GM23248 (cell line): ENCODE measurements around the gene SUB1. TPM values are rescaled to one million over a fixed set of nuclear protein-coding genes. Genes with fewer than 3 reads are reported as not detected.
A peak's percentile ranks its signal among the peaks of the same experiment; 100 is the strongest.

Experiments used
- DNase-seq: peaks from one replicate; pipeline ENCODE4 v3.0.0-alpha.2; 2015
- H2AFZ ChIP-seq: fragments of 200-600 bp; sonication (generic); 2 replicates; pipeline ENCODE4 v1.6.1; 2016; ENCODE audit warnings: antibody characterized with exemption
- H3F3A ChIP-seq: fragments of 200-600 bp; sonication (generic); 2 replicates; pipeline ENCODE4 v1.6.1; 2016; ENCODE audit warnings: mild to moderate bottlenecking, antibody characterized with exemption, mixed run types; ENCODE audit not compliant: insufficient read depth
- H3K27ac ChIP-seq: fragments of 200-600 bp; sonication (generic); 2 replicates; pipeline ENCODE4 v1.5.1; 2016; ENCODE audit warnings: mild to moderate bottlenecking
- H3K27me3 ChIP-seq: fragments of 200-600 bp; sonication (generic); replicated peaks from 2 replicates; pipeline ENCODE4 v1.6.1; 2016; ENCODE audit warnings: mild to moderate bottlenecking; ENCODE audit not compliant: insufficient read depth
- H3K36me3 ChIP-seq: fragments of 200-600 bp; sonication (generic); 2 replicates; pipeline ENCODE4 v1.6.1; 2016; ENCODE audit warnings: low read depth, mild to moderate bottlenecking
- H3K4me1 ChIP-seq: fragments of 200-600 bp; sonication (generic); 2 replicates; pipeline ENCODE4 v1.6.1; 2016; ENCODE audit warnings: mild to moderate bottlenecking; ENCODE audit not compliant: insufficient read depth
- H3K4me2 ChIP-seq: fragments of 200-600 bp; sonication (generic); one replicate; pipeline ENCODE4 v1.6.1; 2016; ENCODE audit warnings: mild to moderate bottlenecking; ENCODE audit not compliant: unreplicated experiment
- H3K4me3 ChIP-seq: fragments of 200-600 bp; sonication (generic); 2 replicates; pipeline ENCODE4 v1.5.1; 2016; ENCODE audit warnings: mild to moderate bottlenecking
- H3K79me2 ChIP-seq: fragments of 200-600 bp; sonication (generic); 2 replicates; pipeline ENCODE4 v1.6.1; 2016; ENCODE audit warnings: mild to moderate bottlenecking; ENCODE audit not compliant: insufficient read depth
- H3K9ac ChIP-seq: fragments of 200-600 bp; sonication (generic); 2 replicates; pipeline ENCODE4 v1.6.1; 2016; ENCODE audit warnings: mild to moderate bottlenecking
- H3K9me2 ChIP-seq: fragments of 200-600 bp; sonication (generic); 2 replicates; pipeline ENCODE4 v1.6.1; 2016; ENCODE audit warnings: mixed run types, mild to moderate bottlenecking, moderate library complexity; ENCODE audit not compliant: insufficient read depth
- H3K9me3 ChIP-seq: fragments of 200-600 bp; sonication (generic); one replicate; pipeline ENCODE4 v1.6.1; 2017; ENCODE audit warnings: low read depth
- H4K20me1 ChIP-seq: fragments of 200-600 bp; sonication (generic); 2 replicates; pipeline ENCODE4 v1.6.0; 2016; ENCODE audit not compliant: insufficient read depth
- EZH2 ChIP-seq: fragments of 200-600 bp; sonication (generic); IDR thresholded peaks from 2 replicates; pipeline ENCODE4 v1.6.1; 2018; ENCODE audit warnings: antibody characterized with exemption, mild to moderate bottlenecking; ENCODE audit not compliant: insufficient read depth, poor library complexity, severe bottlenecking
- EZH2phosphoT487 ChIP-seq: fragments of 200-600 bp; sonication (generic); IDR thresholded peaks from 2 replicates; pipeline ENCODE4 v1.6.1; 2018; ENCODE audit warnings: antibody characterized with exemption, moderate library complexity, mild to moderate bottlenecking, low read depth; ENCODE audit not compliant: insufficient read depth
- WGBS, 2 experiments: methylation state at CpG; one replicate each; pipeline ENCODE4 v1.1.6; 2015 to 2017; ENCODE audit warnings: low lambda C conversion rate in 2 of 2, low coverage in 1 of 2; ENCODE audit errors: missing lambda C conversion rate in 2 of 2; 5-methylcytosine and 5-hydroxymethylcytosine counted together
- in situ Hi-C: fragments of 300-500 bp; cut with MboI; formaldehyde crosslinking; loops from 2 replicates; pipeline ENCODE4 v1.15.0; 2020
- polyA plus RNA-seq: library from polyadenylated mRNA; unstranded; fragments of >200 nt; fragmentation: Nextera tagmentation; extraction: Ambion mirVana; gene quantifications from 2 replicates; pipeline ENCODE4 v1.2.1, GENCODE V29; 2016
- total RNA-seq: library from RNA; depleted of rRNA; stranded (reverse); fragments of >200 nt; shearing (Covaris generic); gene quantifications from 2 replicates; pipeline ENCODE4 v1.2.3, GENCODE V29; 2014

SUB1 gene
- total and polyA plus RNA-seq, 2 experiments from 2014 or later = 350 to 489 TPM

GRCh38 chr5:32539981-32540845 lies 45.1 kb upstream of the SUB1 start:
- Histone ChIP-seq H3K36me3 (no peaks in the 10 kb centered on the region), H3K9me3 (no peaks in the 10 kb centered on the region), H3K4me3 (no peak overlapping the region), H2AFZ (no peak overlapping the region), H3K4me1 (peaks cover 6% of the 10 kb centered on the region; the same call in 1 of the 2 replicates), H3K9ac (no peak overlapping the region), H4K20me1 (no peaks in the 10 kb centered on the region), H3F3A (peaks cover 3% of the 10 kb centered on the region), H3K27me3 (no peaks in the 10 kb centered on the region), H3K27ac (no peak overlapping the region), H3K4me2 (no peak overlapping the region), H3K79me2 (no peaks in the 10 kb centered on the region), H3K9me2 (no peaks in the 10 kb centered on the region)
- no peak for TF ChIP-seq EZH2phosphoT487
- TF ChIP-seq EZH2 = no peak
- WGBS, 2 experiments = 84 to 88% methylated on average over 6 of the region's 6 CpGs
- DNase-seq = no peak
- in situ Hi-C loops = no loop called here

- WGBS, 2 experiments = 98 to 99% methylated on average over 4 of the region's 4 CpGs
- TF ChIP-seq EZH2 (no peak), EZH2phosphoT487 (no peak)
These were observed 44.1 kb upstream of the SUB1 start for GRCh38 chr5:32541241-32541640.

GRCh38 chr5:32542216-32543059 lies 42.9 kb upstream of the SUB1 start:
- 77 to 85% methylated on average over 10 of the region's 10 CpGs for WGBS, 2 experiments
- TF ChIP-seq EZH2 (no peak), EZH2phosphoT487 (no peak)
- no peak overlapping the region for H3K4me3 ChIP-seq
- no peaks in the 10 kb centered on the region for H3K79me2 ChIP-seq
- H3K9me3 ChIP-seq = no peaks in the 10 kb centered on the region
- H3K4me2 ChIP-seq = no peak overlapping the region
- no peak overlapping the region for H2AFZ ChIP-seq
- no peaks in the 10 kb centered on the region for H3K36me3 ChIP-seq
- no peaks in the 10 kb centered on the region for H3K27me3 ChIP-seq
- no peaks in the 10 kb centered on the region for H3K9me2 ChIP-seq
- H3F3A ChIP-seq = peaks cover under 1% of the 10 kb centered on the region; the same call in 1 of the 2 replicates
- in situ Hi-C loops = no loop called here
- no peak overlapping the region for H3K9ac ChIP-seq
- DNase-seq = peak; percentile 44
- no peaks in the 10 kb centered on the region for H3K4me1 ChIP-seq
- H3K27ac ChIP-seq = no peak overlapping the region
- H4K20me1 ChIP-seq = no peaks in the 10 kb centered on the region

More at GRCh38 chr5:32541241-32541640, 44.1 kb upstream of the SUB1 start:
- no peaks in the 10 kb centered on the region for H3K79me2 ChIP-seq
- peaks cover 6% of the 10 kb centered on the region; the same call in 1 of the 2 replicates for H3K4me1 ChIP-seq
- H4K20me1 ChIP-seq = no peaks in the 10 kb centered on the region
- no peak overlapping the region for H3K4me3 ChIP-seq
- in situ Hi-C loops = no loop called here
- H3K9me3 ChIP-seq = no peaks in the 10 kb centered on the region
- H3F3A ChIP-seq = peaks cover 3% of the 10 kb centered on the region
- H3K27ac ChIP-seq = no peak overlapping the region
- no peaks in the 10 kb centered on the region for H3K27me3 ChIP-seq
- no peak for DNase-seq
- H3K9ac ChIP-seq = no peak overlapping the region
- H2AFZ ChIP-seq = no peak overlapping the region
- H3K9me2 ChIP-seq = no peaks in the 10 kb centered on the region
- no peaks in the 10 kb centered on the region for H3K36me3 ChIP-seq
- no peak overlapping the region for H3K4me2 ChIP-seq

- H3K9me2 ChIP-seq = no peaks in the 10 kb centered on the region
- H3K27ac ChIP-seq = no peak overlapping the region
- in situ Hi-C loops = no loop called here
- 96 to 99% methylated on average over 5 to 8 of the region's 8 CpGs for WGBS, 2 experiments
- H3K36me3 ChIP-seq = no peaks in the 10 kb centered on the region
- H3K4me1 ChIP-seq = no peaks in the 10 kb centered on the region
- no peak overlapping the region for H3K9ac ChIP-seq
- no peak for TF ChIP-seq EZH2phosphoT487
- no peak for TF ChIP-seq EZH2
- H2AFZ ChIP-seq = no peak overlapping the region
- no peaks in the 10 kb centered on the region for H3F3A ChIP-seq
- no peaks in the 10 kb centered on the region for H3K27me3 ChIP-seq
- no peaks in the 10 kb centered on the region for H3K79me2 ChIP-seq
- H3K9me3 ChIP-seq = no peaks in the 10 kb centered on the region
- no peaks in the 10 kb centered on the region for H4K20me1 ChIP-seq
- DNase-seq = no peak
- no peak overlapping the region for H3K4me2 ChIP-seq
- H3K4me3 ChIP-seq = no peak overlapping the region
These were observed 42.1 kb upstream of the SUB1 start for GRCh38 chr5:32543291-32543690.
